HUES64 (cell line): Measurements from ENCODE around the gene ELOVL4. TPM values are rescaled to one million over a fixed set of nuclear protein-coding genes. Genes with fewer than 3 reads are reported as not detected.
A peak's percentile ranks its signal among the peaks of the same experiment; 100 is the strongest.

Experiments used
- H3K27ac ChIP-seq: 2 replicates; pipeline ENCODE4 v1.7.0; 2013; ENCODE audit warnings: low read depth, low read length, inconsistent platforms
- H3K27me3 ChIP-seq: 2 replicates; pipeline ENCODE4 v1.6.1; 2013; ENCODE audit warnings: mild to moderate bottlenecking, low read length; ENCODE audit not compliant: insufficient read depth
- H3K36me3 ChIP-seq: 2 replicates; pipeline ENCODE4 v1.6.1; 2013; ENCODE audit warnings: mild to moderate bottlenecking, low read length; ENCODE audit not compliant: insufficient read depth
- H3K4me1 ChIP-seq: 2 replicates; pipeline ENCODE4 v1.6.1; 2013; ENCODE audit warnings: mild to moderate bottlenecking, low read length, moderate library complexity; ENCODE audit not compliant: insufficient read depth
- H3K4me3 ChIP-seq: 2 replicates; pipeline ENCODE4 v1.5.1; 2013; ENCODE audit warnings: mild to moderate bottlenecking, low read length, moderate library complexity
- H3K9ac ChIP-seq: 2 replicates; pipeline ENCODE4 v1.6.1; 2013; ENCODE audit warnings: mild to moderate bottlenecking, low read depth, low read length
- H3K9me3 ChIP-seq: 2 replicates; pipeline ENCODE4 v1.6.1; 2013; ENCODE audit warnings: low read depth, low read length; ENCODE audit not compliant: insufficient read depth
- WGBS: fragments of 150-250, 120-280 bp; methylation state at CpG from one replicate; pipeline ENCODE4 v1.1.7; 2013; ENCODE audit warnings: missing lambda C conversion rate; 5-methylcytosine and 5-hydroxymethylcytosine counted together
- polyA plus RNA-seq, 2 experiments: library from polyadenylated mRNA; stranded (reverse); fragments of 50-300 nt; gene quantifications; one replicate each; pipeline ENCODE4 v1.2.3, GENCODE V29; 2013

The ELOVL4 gene
- 8.1 TPM for polyA plus RNA-seq (2013, experiment 1 of 2)
- polyA plus RNA-seq (2013, experiment 2 of 2) = 7.2 TPM

DNA sequence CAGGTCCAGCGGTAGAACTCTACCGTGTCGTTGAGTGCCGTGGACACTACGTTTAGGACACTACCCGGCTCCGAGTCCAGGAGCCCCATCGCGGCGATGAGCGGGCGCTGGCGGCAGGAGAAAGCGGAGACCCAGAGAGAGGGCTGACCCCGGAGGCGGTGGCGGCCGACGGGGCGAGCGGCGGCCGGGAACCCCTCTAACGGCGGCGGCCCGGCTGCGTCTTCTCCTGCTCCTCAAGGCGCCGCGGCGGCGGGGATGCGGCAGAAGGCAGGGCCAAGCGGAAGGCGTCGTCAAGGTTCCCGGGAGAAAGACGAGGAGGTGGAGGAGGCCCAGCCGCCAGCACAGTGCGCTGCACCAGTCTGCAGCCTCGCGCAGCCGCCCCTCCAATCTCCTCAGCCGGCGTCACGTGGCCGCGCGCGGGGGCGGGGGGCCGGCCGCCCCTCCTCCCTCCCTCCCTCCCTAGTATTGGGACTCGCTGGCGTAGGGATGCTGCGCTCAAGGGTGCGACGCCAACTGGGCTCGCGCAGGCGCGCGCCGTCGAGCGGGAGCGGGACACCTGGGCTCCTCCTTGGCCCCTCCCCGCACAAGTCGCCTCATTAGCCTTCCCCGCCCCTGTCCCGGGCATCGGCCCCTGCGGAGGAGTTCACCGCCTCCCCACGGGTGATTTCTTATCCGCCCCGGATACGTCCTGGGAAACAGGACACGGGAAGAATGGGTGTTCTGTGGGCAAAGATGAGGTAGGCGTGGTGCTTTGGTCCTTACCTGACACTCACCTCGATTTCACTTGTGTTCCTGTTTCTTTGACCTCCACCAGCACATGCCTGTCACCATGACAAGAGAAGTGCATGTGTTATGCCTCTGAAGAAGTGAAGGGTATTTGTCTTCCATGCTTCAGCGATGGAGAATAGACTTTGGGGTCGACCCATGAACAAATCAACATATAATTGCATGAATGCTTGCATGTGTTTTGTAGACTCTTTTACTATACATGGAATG lies at the start of gene ELOVL4:
Gene ELOVL4 (minus strand): TSS at position 363 of the 996 bp plus-strand sequence. CDS start 274 bp downstream, at position 89.
- Histone ChIP-seq H3K4me3 (peak within 1 kb of the TSS; percentile 81), H3K36me3 (no peaks in the 10 kb centered on the region), H3K4me1 (peaks cover 30% of the 10 kb centered on the region), H3K9me3 (no peaks in the 10 kb centered on the region), H3K27me3 (peaks cover 11% of the 10 kb centered on the region), H3K9ac (peak within 1 kb of the TSS; percentile 63), H3K27ac (no peak within 1 kb of the TSS)
- 1% methylated on average over 82 of the region's 84 CpGs for WGBS

DNA sequence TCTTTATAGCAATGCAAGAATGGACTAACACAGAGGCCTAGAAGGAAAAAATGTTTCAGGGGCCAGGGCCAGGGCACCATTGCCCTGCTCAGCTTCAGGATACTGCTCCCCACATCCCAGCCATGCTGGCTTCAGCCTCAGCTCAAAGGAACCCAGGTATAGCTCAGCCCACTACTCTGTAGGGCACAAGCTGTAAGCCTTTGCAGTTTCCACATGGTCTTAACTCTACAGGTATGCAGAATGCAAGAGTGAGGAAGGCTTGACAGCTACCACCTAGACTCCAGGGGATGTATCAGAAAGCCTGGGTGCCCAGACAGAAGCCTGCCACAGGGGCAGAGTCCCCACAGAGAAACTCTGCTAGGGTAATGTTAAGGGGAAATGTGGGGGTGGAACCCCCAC lies 46.6 kb upstream of the ELOVL4 start:
- Histone ChIP-seq H3K9me3 (0 out of 2 replicates have a peak, but pooled peaks cover 4% of the 10 kb centered on the region), H3K9ac (no peak overlapping the region), H3K36me3 (no peaks in the 10 kb centered on the region), H3K4me3 (no peak overlapping the region), H3K4me1 (peaks cover 20% of the 10 kb centered on the region), H3K27ac (peak overlapping the region; percentile 64), H3K27me3 (no peaks in the 10 kb centered on the region)

DNA sequence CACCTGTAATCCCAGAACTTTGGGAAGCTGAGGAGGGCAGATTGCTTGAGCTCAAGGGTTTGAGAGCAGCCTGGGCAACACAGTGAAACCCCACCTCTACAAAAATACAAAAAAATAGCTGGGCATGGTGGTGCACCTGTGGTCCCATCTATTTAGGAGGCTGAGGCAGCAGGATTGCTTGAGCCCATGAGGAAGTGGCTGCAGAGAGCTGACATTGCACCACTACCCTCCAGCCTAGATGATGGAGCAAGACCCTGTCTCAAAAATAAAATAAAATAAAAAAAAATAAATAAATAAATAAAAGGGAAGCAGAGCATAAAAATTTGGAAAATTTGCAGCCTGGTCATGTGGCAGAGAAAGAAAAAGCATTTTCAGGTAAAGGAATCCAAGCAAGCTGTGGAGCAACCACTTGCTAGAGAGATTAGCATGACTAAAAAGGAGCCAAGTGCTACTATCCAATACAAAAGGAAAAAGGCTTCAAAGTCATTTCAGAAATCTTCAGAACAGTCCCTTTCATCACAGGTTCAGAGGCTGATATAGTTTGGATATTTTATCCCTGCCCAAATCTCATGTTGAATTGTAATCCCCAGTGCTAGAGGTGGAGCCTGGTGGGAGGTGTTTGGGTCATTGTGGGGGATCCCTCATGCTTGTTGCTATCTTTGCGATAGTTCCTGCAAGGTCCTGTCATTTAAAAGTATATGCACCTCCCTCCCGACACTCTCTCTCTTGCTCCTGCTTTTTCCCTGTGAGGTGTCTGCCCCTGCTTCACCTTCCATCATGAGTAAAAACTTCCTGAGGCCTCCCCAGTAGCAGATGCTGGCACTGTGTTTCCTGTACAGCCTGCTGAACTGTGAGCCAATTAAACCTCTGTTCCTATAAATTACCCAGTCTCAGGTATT lies 45.9 kb upstream of the ELOVL4 start:
- 0 out of 2 replicates have a peak overlapping the region, but pooled peaks have one; percentile 36 for H3K9ac ChIP-seq
- WGBS = 20% methylated on average over 2 of the region's 2 CpGs
- H3K27me3 ChIP-seq = no peaks in the 10 kb centered on the region
- 0 out of 2 replicates have a peak, but pooled peaks cover 4% of the 10 kb centered on the region for H3K9me3 ChIP-seq
- H3K4me1 ChIP-seq = peaks cover 20% of the 10 kb centered on the region
- no peaks in the 10 kb centered on the region for H3K36me3 ChIP-seq
- H3K4me3 ChIP-seq = peak overlapping the region; percentile 31; the same call in 1 of the 2 replicates
- peak overlapping the region; percentile 64 for H3K27ac ChIP-seq

DNA sequence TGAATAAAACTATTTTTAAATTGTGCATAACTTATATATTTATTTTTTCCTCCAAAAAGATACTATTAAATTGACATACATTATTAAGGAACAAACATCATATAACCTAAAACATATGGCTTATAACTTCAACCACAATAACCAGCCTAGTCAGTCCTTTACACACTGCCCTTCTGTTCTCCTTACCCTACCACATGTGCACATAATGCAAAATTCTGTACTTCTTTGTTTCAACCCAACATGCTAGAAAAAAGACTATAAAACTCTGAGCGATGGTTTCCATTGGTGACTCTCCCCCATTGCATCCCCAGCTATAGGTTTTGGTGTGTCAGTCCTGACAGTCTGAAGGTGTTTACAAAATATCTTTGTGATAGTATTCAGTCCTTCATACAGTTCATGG lies 42.3 kb upstream of the ELOVL4 start:
- WGBS = 83% methylated on average over 1 of the region's 1 CpG
- H3K27me3 ChIP-seq = no peaks in the 10 kb centered on the region
- no peak overlapping the region for H3K27ac ChIP-seq
- H3K9me3 ChIP-seq = no peaks in the 10 kb centered on the region
- H3K4me1 ChIP-seq = peaks cover 20% of the 10 kb centered on the region
- H3K4me3 ChIP-seq = no peak overlapping the region
- no peaks in the 10 kb centered on the region for H3K36me3 ChIP-seq
- H3K9ac ChIP-seq = no peak overlapping the region

DNA sequence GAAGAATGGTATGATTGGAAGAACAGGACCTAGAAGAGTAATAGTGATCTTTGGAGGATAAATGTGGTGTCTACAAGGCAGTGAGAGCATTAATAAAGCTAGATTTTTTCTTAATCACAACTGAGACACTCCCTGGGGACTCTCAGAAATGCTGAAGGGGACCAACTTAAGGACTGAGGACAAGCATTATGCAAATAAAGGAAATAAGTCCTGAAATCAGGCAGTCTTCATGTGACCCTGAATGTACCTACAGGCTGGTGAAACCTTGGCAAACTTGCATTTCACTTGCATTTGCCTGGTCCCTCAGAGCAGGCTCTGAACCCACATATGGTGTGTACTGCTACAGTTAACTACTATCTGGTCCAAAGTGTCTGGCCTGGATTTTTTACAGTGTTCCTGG lies 37.8 kb upstream of the ELOVL4 start:
- H3K36me3 ChIP-seq = no peaks in the 10 kb centered on the region
- H3K27me3 ChIP-seq = no peaks in the 10 kb centered on the region
- H3K4me1 ChIP-seq = no peaks in the 10 kb centered on the region
- H3K9ac ChIP-seq = no peak overlapping the region
- no peaks in the 10 kb centered on the region for H3K9me3 ChIP-seq
- no peak overlapping the region for H3K4me3 ChIP-seq
- H3K27ac ChIP-seq = no peak overlapping the region

DNA sequence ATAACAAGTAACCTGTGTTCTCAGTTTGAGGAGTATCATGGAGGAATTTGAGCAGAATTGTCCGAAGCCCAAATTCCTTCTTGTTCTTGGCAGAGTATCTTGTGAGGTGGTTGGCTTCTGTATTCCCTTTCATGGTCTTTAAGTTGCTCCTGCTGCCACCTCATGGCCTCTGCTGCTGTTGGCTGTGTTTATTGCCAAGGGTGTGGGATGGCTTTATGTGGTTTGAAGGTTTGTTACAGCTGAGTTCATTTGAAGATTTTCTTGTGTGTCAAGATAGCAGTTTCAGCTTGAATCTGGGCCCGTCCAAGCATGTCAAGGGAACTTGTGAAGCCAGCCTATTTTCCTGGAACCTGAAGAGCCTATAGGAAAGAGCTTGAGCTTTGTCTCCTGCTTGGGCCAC lies 36.9 kb upstream of the ELOVL4 start:
- H3K36me3 ChIP-seq = no peaks in the 10 kb centered on the region
- H3K4me3 ChIP-seq = no peak overlapping the region
- no peak overlapping the region for H3K9ac ChIP-seq
- H3K27me3 ChIP-seq = no peaks in the 10 kb centered on the region
- no peaks in the 10 kb centered on the region for H3K4me1 ChIP-seq
- H3K9me3 ChIP-seq = no peaks in the 10 kb centered on the region
- no peak overlapping the region for H3K27ac ChIP-seq
- WGBS = 86% methylated on average over 2 of the region's 2 CpGs

DNA sequence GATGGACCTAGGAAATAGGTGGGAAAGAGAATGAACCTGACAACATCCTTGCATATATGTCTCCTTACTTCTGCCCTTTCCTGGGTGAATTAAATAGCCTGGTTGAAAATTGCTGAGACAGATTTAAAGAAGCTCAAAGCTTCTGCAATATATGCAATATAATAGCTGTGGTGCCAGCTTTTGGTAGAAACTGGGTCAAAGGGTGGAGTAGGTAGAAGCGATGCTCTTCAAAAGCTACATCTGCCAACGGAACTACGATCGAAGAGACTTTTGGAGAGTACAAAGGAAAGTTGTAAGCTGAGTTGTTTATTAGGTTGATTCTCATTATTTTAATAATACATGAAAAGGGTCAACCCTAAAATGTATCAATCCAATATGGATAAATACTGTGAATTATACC lies 34.3 kb upstream of the ELOVL4 start:
- Histone ChIP-seq H3K9me3 (no peaks in the 10 kb centered on the region), H3K9ac (no peak overlapping the region), H3K27me3 (no peaks in the 10 kb centered on the region), H3K36me3 (no peaks in the 10 kb centered on the region), H3K4me1 (no peaks in the 10 kb centered on the region), H3K4me3 (no peak overlapping the region), H3K27ac (no peak overlapping the region)
- WGBS = 96% methylated on average over 4 of the region's 4 CpGs

DNA sequence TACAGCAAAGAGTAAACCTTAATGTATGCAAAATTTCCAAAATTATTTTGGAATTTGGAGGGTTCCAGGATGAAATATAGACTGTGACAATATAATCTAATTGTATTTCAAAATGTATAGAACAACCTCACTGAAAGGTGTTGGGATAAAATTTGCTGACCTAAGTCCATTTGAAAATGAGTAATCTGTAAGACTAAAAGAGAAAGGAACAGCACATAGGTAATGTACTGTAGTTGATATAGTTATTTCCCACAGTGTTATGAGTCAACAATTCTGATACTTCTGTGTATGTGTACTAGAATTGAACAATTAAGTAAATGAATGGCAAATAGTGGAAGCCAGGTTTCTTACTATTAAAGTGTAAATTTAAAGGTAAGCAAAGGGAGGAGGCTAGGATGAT lies 23.8 kb upstream of the ELOVL4 start:
- no peak overlapping the region for H3K27ac ChIP-seq
- H3K4me3 ChIP-seq = no peak overlapping the region
- peaks cover 14% of the 10 kb centered on the region for H3K9me3 ChIP-seq
- H3K27me3 ChIP-seq = no peaks in the 10 kb centered on the region
- no peaks in the 10 kb centered on the region for H3K36me3 ChIP-seq
- H3K9ac ChIP-seq = no peak overlapping the region
- no peaks in the 10 kb centered on the region for H3K4me1 ChIP-seq

DNA sequence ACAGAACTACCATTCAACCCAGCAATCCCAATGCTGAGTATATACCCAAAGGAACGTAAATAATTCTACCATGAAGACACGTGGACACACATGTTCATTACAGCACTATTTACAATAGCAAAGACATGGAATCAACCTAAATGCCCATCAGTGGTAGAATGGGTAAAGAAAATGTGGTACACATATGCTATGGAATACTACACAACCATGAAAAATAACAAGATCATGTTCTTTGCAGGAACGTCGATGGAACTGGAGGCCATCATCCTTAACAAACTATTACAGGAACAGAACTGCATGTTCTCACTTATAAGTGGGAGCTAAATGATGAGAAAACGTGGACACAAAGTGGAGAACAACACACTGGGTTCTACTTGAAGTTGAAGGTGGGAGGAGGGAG lies 22.4 kb upstream of the ELOVL4 start:
- H3K4me3 ChIP-seq = no peak overlapping the region
- WGBS = 93% methylated on average over 5 of the region's 5 CpGs

DNA sequence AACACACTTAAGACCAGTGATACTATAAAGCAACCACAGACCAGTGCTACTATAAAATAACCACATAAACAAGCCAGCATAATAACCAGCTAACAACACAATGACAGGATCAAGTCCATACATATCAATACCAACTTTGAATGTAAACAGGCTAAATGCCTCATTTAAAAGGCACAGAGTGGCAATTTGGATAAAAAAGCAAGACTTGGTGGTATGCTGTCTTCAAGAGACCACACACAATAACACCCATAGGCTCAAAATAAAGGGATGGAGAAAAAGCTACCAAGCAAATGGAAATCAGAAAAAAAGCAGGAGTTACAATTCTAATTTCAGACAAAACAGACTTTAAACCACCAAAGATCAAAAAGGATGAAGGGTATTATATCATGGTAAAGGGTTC lies 19.8 kb upstream of the ELOVL4 start:
- no peaks in the 10 kb centered on the region for H3K36me3 ChIP-seq
- H3K9me3 ChIP-seq = peaks cover 18% of the 10 kb centered on the region
- no peak overlapping the region for H3K9ac ChIP-seq
- no peak overlapping the region for H3K27ac ChIP-seq
- H3K4me1 ChIP-seq = no peaks in the 10 kb centered on the region
- no peak overlapping the region for H3K4me3 ChIP-seq
- H3K27me3 ChIP-seq = no peaks in the 10 kb centered on the region

More for the DNA sequence above, 22.4 kb upstream of the ELOVL4 start:
- Histone ChIP-seq H3K9me3 (peaks cover 18% of the 10 kb centered on the region), H3K9ac (no peak overlapping the region), H3K27me3 (no peaks in the 10 kb centered on the region), H3K36me3 (no peaks in the 10 kb centered on the region), H3K4me1 (no peaks in the 10 kb centered on the region), H3K27ac (no peak overlapping the region)

DNA sequence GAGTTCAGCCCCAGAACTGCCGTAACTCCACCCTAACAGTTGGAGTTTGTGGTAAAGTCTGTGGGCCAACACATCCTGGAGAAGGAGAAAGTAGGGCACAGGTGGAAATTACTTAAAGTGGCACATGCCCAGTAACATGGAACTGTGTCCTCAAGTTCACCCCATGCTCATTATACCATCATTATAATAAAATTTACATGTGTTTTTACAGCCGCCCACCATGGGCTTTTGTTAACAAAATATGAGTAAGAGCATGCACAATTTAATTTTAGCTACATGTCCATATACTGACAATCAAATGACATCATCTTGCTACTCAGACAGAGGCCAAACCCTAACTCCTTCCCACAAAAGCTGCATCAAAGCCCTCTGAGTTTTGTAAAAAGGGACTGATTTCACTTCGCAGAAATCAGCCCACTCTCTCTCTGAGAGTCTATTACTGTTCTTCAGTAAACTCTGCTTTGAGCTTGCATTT lies 17.3 kb upstream of the ELOVL4 start:
- H3K9me3 ChIP-seq = peaks cover 14% of the 10 kb centered on the region
- WGBS = 94% methylated on average over 3 of the region's 3 CpGs
- H3K27me3 ChIP-seq = no peaks in the 10 kb centered on the region
- H3K27ac ChIP-seq = no peak overlapping the region
- no peaks in the 10 kb centered on the region for H3K4me1 ChIP-seq
- no peak overlapping the region for H3K9ac ChIP-seq
- no peak overlapping the region for H3K4me3 ChIP-seq
- H3K36me3 ChIP-seq = no peaks in the 10 kb centered on the region
